Fibroblast of mammary gland (primary cell): Measurements from ENCODE around the gene SCARB2.

Source experiments
- DNase-seq: peaks from one replicate; pipeline ENCODE4 v3.0.0-alpha.2; 2010; ENCODE audit warnings: low read depth
- H3K4me3 ChIP-seq: 2 replicates; pipeline ENCODE4 v1.5.1; 2011; ENCODE audit warnings: low read depth, mild to moderate bottlenecking, low read length, moderate library complexity; ENCODE audit not compliant: control insufficient read depth
- CTCF ChIP-seq: conservative IDR thresholded peaks from 2 replicates; pipeline ENCODE4 v1.5.1; 2011; ENCODE audit warnings: low read depth, low read length, inconsistent platforms; ENCODE audit not compliant: control insufficient read depth, insufficient read depth

The SCARB2 gene

GRCh38 chr4:76209881-76210280 lies 3.7 kb downstream of the SCARB2 start:
- no peak for TF ChIP-seq CTCF
- H3K4me3 ChIP-seq = no peak overlapping the region
- DNase-seq = no peak

GRCh38 chr4:76208005-76208765 lies 5.4 kb downstream of the SCARB2 start:
- peak; percentile 93 for DNase-seq
- peak overlapping the region; percentile 27 for H3K4me3 ChIP-seq
- no peak for TF ChIP-seq CTCF

DNA sequence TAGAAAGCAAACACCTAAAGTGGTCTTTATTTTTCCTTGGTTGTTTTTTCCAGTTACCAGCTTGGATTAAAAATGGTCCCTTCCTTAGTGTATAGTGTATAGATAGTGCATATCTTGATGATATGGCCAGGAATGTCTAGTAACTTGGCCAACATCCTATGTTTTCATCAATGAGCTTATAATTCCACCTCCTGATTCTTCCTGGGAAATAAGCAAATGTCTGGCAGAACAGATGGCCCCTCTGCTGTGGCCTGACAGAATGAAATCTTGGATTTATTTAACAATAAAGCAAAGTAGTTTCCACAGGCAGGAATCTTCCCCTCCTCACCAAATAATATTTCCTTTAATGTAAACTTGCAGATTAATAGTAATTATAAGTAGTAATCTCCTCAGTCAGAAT lies 6.1 kb downstream of the SCARB2 start:
- no peak for TF ChIP-seq CTCF
- H3K4me3 ChIP-seq = no peak overlapping the region

GRCh38 chr4:76206222-76206942 lies 7.2 kb downstream of the SCARB2 start:
- no peak for TF ChIP-seq CTCF
- DNase-seq = peak; percentile 61

More for the DNA sequence above, 6.1 kb downstream of the SCARB2 start:
- no peak for DNase-seq

DNA sequence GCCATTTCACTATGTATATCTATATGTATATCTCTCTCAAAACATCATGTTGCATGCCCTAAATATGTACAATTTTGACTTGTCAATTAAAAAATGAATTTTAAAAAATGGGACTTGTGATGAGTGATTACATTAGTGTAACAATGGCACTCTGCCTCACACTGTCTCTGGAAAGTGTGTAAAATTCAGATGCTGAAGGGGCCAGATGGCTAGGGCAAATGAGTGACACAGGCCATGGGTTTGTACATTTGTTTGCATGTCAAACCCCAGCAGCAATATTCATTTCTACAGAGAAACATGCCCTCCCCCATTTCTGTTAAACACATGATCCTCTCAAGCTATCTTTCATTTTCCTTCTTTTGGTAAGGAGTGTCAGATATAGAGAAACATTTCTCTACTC lies 8.1 kb downstream of the SCARB2 start:
- H3K4me3 ChIP-seq = no peak overlapping the region
- DNase-seq = no peak

More at GRCh38 chr4:76206222-76206942, 7.2 kb downstream of the SCARB2 start:
- no peak overlapping the region for H3K4me3 ChIP-seq

DNA sequence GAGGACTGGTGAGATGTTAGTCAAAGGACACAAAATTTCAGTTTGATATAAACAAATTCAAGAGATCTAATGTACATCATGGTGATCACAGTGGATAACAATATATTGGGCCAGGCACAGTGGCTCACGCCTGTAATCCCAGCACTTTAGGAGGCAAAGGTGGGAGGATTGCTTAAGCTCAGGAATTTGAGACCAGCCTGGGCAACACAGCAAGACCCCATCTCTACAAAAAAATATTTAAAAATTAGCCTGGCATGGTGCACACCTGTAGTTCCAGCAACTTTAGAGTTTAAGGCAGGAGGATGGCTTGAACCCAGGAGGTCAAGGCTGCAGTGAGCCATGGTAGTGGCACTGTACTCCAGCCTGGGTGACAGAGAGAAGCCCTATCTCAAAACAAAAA lies 8.7 kb downstream of the SCARB2 start:
- no peak overlapping the region for H3K4me3 ChIP-seq
- DNase-seq = no peak
- no peak for TF ChIP-seq CTCF

More for the DNA sequence above, 8.1 kb downstream of the SCARB2 start:
- TF ChIP-seq CTCF = no peak

GRCh38 chr4:76203541-76203940 lies 10.1 kb downstream of the SCARB2 start:
- no peak for TF ChIP-seq CTCF
- DNase-seq = no peak
- H3K4me3 ChIP-seq = no peak overlapping the region
